ENCODE data around the gene NPHS1. TPM values are rescaled to one million over a fixed set of nuclear protein-coding genes. Genes with fewer than 3 reads are reported as not detected.

NPHS1 gene
- total and polyA plus RNA-seq, 4 donors, result under 0.01 TPM; not detected in 3

- 74% methylated on average over 3 of the region's 3 CpGs for WGBS
- no peak for DNase-seq (ENCODE audit: low spot score)
- no peaks in the 10 kb centered on the region for H3K9me3 ChIP-seq (ENCODE audit: control insufficient read depth in 4 of 4, low read length in 3 of 4)
- TF ChIP-seq REST (IDR thresholded peaks at IDR 0.05) (no peak), YY1 (IDR thresholded peaks at IDR 0.05) (no peak), CTCF (IDR thresholded peaks at IDR 0.05; ENCODE audit: low read depth, low read length, missing input control) (no peak)
- no peaks in the 10 kb centered on the region for H3K36me3 ChIP-seq (ENCODE audit: control insufficient read depth in 4 of 4, insufficient read depth in 3 of 4, low read depth in 1 of 4, low read length in 3 of 4)
- no peak overlapping the region for H3K4me3 ChIP-seq (ENCODE audit: low read depth in 1 of 3, low read length in 3 of 3)
- peaks cover 0 to 8% (median 5%) of the 10 kb centered on the region in 4 donors for H3K4me1 ChIP-seq (ENCODE audit: control insufficient read depth in 4 of 4, insufficient read depth in 4 of 4, low read length in 3 of 4)
- peaks cover 0 to 5% (median 0%) of the 10 kb centered on the region in 4 donors for H3K27me3 ChIP-seq (ENCODE audit: control insufficient read depth in 4 of 4, insufficient read depth in 4 of 4, low read length in 3 of 4)
- no peak overlapping the region for H3K27ac ChIP-seq (ENCODE audit: low read depth in 1 of 2, low read length in 2 of 2)
- no peak overlapping the region for H3K9ac ChIP-seq (ENCODE audit: low read depth in 1 of 2, low read length in 2 of 2)
Measured at GRCh38 chr19:35822579-35822978, 29.7 kb downstream of the NPHS1 start.

DNA sequence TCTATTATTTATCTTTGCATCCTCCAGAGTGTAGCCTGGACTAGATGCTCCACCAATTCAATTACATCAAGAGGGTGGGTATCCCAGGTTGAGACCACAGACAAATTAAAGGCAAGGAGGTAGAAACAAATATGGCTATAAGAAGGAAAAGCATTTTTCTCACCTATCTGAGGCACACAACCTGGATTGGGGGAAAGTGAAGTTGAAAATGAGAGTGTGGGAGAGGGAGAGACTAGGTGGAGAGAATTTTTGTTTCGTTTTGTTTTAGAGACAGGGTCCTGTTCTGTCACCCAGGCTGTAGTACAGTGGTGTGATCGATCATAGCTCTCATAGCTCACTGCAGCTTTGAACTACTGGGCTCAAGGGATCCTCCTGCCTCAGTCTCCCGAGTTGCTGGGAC lies 33.9 kb downstream of the NPHS1 start:
- TF ChIP-seq REST (IDR thresholded peaks at IDR 0.05) (no peak), FOXA2 (IDR thresholded peaks at IDR 0.05) (no peak), RXRA (IDR thresholded peaks at IDR 0.05) (no peak), NR2F2 (IDR thresholded peaks at IDR 0.05) (no peak), HNF4A (conservative IDR thresholded peaks at IDR 0.05) (no peak)
- Histone ChIP-seq H3K27ac (ENCODE audit: low read depth in 1 of 2, low read length in 2 of 2) (no peak overlapping the region), H3K4me1 (ENCODE audit: control insufficient read depth in 4 of 4, insufficient read depth in 4 of 4, low read length in 3 of 4) (peaks cover 0 to 8% (median 5%) of the 10 kb centered on the region in 4 donors), H3K9me3 (ENCODE audit: control insufficient read depth in 4 of 4, low read length in 3 of 4) (no peaks in the 10 kb centered on the region), H3K36me3 (ENCODE audit: control insufficient read depth in 4 of 4, insufficient read depth in 3 of 4, low read depth in 1 of 4, low read length in 3 of 4) (no peaks in the 10 kb centered on the region), H3K4me3 (ENCODE audit: low read depth in 1 of 3, low read length in 3 of 3) (no peak overlapping the region), H3K27me3 (ENCODE audit: control insufficient read depth in 4 of 4, insufficient read depth in 4 of 4, low read length in 3 of 4) (no peaks in the 10 kb centered on the region), H3K9ac (ENCODE audit: low read depth in 1 of 2, low read length in 2 of 2) (no peak overlapping the region)
- no peak for DNase-seq (ENCODE audit: low spot score)
- 88% methylated on average over 3 of the region's 3 CpGs for WGBS

- no peak overlapping the region for H3K9ac ChIP-seq (ENCODE audit: low read depth in 1 of 2, low read length in 2 of 2)
- peaks cover 0 to 21% (median 13%) of the 10 kb centered on the region in 4 donors for H3K4me1 ChIP-seq (ENCODE audit: control insufficient read depth in 4 of 4, insufficient read depth in 4 of 4, low read length in 3 of 4)
- no peaks in the 10 kb centered on the region for H3K9me3 ChIP-seq (ENCODE audit: control insufficient read depth in 4 of 4, low read length in 3 of 4)
- no peak overlapping the region for H3K27ac ChIP-seq (ENCODE audit: low read depth in 1 of 2, low read length in 2 of 2)
- 83% methylated on average over 9 of the region's 9 CpGs for WGBS
- no peaks in the 10 kb centered on the region for H3K27me3 ChIP-seq (ENCODE audit: control insufficient read depth in 4 of 4, insufficient read depth in 4 of 4, low read length in 3 of 4)
- no peak overlapping the region for H3K4me3 ChIP-seq (ENCODE audit: low read depth in 1 of 3, low read length in 3 of 3)
- no peak for DNase-seq (ENCODE audit: low spot score)
- H3K36me3 ChIP-seq (ENCODE audit: control insufficient read depth in 4 of 4, insufficient read depth in 3 of 4, low read depth in 1 of 4, low read length in 3 of 4), result no peaks in the 10 kb centered on the region
- TF ChIP-seq CTCF (IDR thresholded peaks at IDR 0.05; ENCODE audit: low read depth, low read length, missing input control) (no peak), YY1 (IDR thresholded peaks at IDR 0.05) (no peak), TAF1 (conservative IDR thresholded peaks at IDR 0.05) (no peak), RAD21 (IDR thresholded peaks at IDR 0.05) (no peak), HNF4A (conservative IDR thresholded peaks at IDR 0.05) (no peak), HNF4G (IDR thresholded peaks at IDR 0.05) (no peak), FOXA1 (IDR thresholded peaks at IDR 0.05) (no peak)
- TF ChIP-seq, protein P1, sequence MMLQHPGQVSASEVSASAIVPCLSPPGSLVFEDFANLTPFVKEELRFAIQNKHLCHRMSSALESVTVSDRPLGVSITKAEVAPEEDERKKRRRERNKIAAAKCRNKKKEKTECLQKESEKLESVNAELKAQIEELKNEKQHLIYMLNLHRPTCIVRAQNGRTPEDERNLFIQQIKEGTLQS (IDR thresholded peaks at IDR 0.05), result no peak
Measured at GRCh38 chr19:35816846-35817245, 35.5 kb downstream of the NPHS1 start.

All from liver (tissue), 9 donors.